OCI-LY7 (cell line): ENCODE results near the gene ZIC2. TPM values are rescaled to one million over a fixed set of nuclear protein-coding genes. Genes with fewer than 3 reads are reported as not detected.

ENCODE experiments used
- BruUV-seq: library from RNA; stranded (reverse); fragments of 400-500 nt; replicated peaks from 2 replicates; lab custom pipeline; 2021; lab: Mats Ljungman, UMichigan
- CTCF ChIA-PET: fragments of 300-600 bp; sonication (Branson Sonifier 250); formaldehyde crosslinking; loops from one replicate; lab custom pipeline; 2022; ENCODE audit warnings: antibody characterized with exemption; ENCODE audit not compliant: unreplicated experiment; lab: Charles Lee
- POLR2A ChIA-PET: fragments of 300-600 bp; sonication (Branson Sonifier 250); formaldehyde crosslinking; loops from one replicate; lab custom pipeline; 2022; ENCODE audit warnings: antibody characterized with exemption; lab: Charles Lee
- DNase-seq: peaks from one replicate; pipeline ENCODE4 v3.0.0-alpha.2; 2015; ENCODE audit warnings: low spot score
- H2AFZ ChIP-seq: fragments of 200-600 bp; sonication (generic), shearing (Covaris generic); 2 replicates; pipeline ENCODE4 v1.6.1; 2014; ENCODE audit warnings: mild to moderate bottlenecking, antibody characterized with exemption, low read length, moderate library complexity
- H3K27ac ChIP-seq: fragments of 200-600 bp; sonication (generic); 2 replicates; pipeline ENCODE4 v1.5.1; 2014; ENCODE audit warnings: mixed run types, low read depth, mild to moderate bottlenecking, moderate library complexity, low read length, inconsistent platforms; ENCODE audit not compliant: poor library complexity, severe bottlenecking
- H3K36me3 ChIP-seq: fragments of 200-600 bp; sonication (generic); 2 replicates; pipeline ENCODE4 v1.6.1; 2014; ENCODE audit warnings: mild to moderate bottlenecking, antibody characterized with exemption, low read length, moderate library complexity, mixed read lengths; ENCODE audit not compliant: insufficient read depth
- H3K4me1 ChIP-seq: fragments of 200-600 bp; sonication (generic); 2 replicates; pipeline ENCODE4 v1.5.1; 2014; ENCODE audit warnings: mild to moderate bottlenecking, low read length; ENCODE audit not compliant: insufficient read depth, poor library complexity, severe bottlenecking
- H3K4me2 ChIP-seq: fragments of 200-600 bp; sonication (generic); 2 replicates; pipeline ENCODE4 v1.6.1; 2014; ENCODE audit warnings: mild to moderate bottlenecking, low read length
- H3K4me3 ChIP-seq: fragments of 200-600 bp; sonication (generic); 2 replicates; pipeline ENCODE4 v1.5.1; 2014; ENCODE audit warnings: mild to moderate bottlenecking, low read depth, low read length; ENCODE audit not compliant: poor library complexity, severe bottlenecking
- H3K79me2 ChIP-seq: fragments of 200-600 bp; sonication (generic); 2 replicates; pipeline ENCODE4 v1.6.1; 2016; ENCODE audit warnings: low read depth, mild to moderate bottlenecking, low read length, moderate library complexity, mixed read lengths; ENCODE audit not compliant: insufficient read depth
- H3K9me2 ChIP-seq: fragments of 200-600 bp; sonication (generic); 2 replicates; pipeline ENCODE4 v1.6.1; 2016; ENCODE audit warnings: mild to moderate bottlenecking, low read length, mixed read lengths; ENCODE audit not compliant: insufficient read depth
- H3K9me3 ChIP-seq: fragments of 200-600 bp; sonication (generic); 2 replicates; pipeline ENCODE4 v1.6.1; 2014; ENCODE audit warnings: mild to moderate bottlenecking, mixed run types, low read length, mixed read lengths
- H4K20me1 ChIP-seq: fragments of 200-600 bp; sonication (generic); 2 replicates; pipeline ENCODE4 v1.6.1; 2014; ENCODE audit warnings: mild to moderate bottlenecking, antibody characterized with exemption, low read length, moderate library complexity, mixed read lengths; ENCODE audit not compliant: insufficient read depth
- CTCF ChIP-seq: fragments of 200-600 bp; sonication (generic); conservative IDR thresholded peaks from 2 replicates; pipeline ENCODE4 v1.5.1; 2014; ENCODE audit warnings: mild to moderate bottlenecking, antibody characterized with exemption, low read length, moderate library complexity, mixed read lengths
- EZH2phosphoT487 ChIP-seq: fragments of 200-600 bp; sonication (generic); IDR thresholded peaks from 2 replicates; pipeline ENCODE4 v1.6.1; 2018; ENCODE audit warnings: low read depth, borderline replicate concordance, mild to moderate bottlenecking, mixed run types, antibody characterized with exemption, low read length, moderate library complexity, mixed read lengths
- intact Hi-C: fragments of 100-400 bp; cut with micrococcal nuclease; formaldehyde crosslinking; loops from one replicate; pipeline ENCODE4 v1.10.0; 2022; ENCODE audit not compliant: unreplicated experiment
- total RNA-seq, 2 experiments: library from RNA; depleted of rRNA in 1 of 2; stranded (reverse); fragments of >200 nt in 1 of 2; shearing (Covaris generic) in 1 of 2; gene quantifications; 2 replicates each; pipeline ENCODE4 v1.2.3, GENCODE V29; 2014 to 2022

The ZIC2 gene
- total RNA-seq, 2 experiments from 2014 or later, result not detected

- Histone ChIP-seq H3K27ac (no peak overlapping the region), H3K4me1 (no peaks in the 10 kb centered on the region), H3K79me2 (no peaks in the 10 kb centered on the region), H4K20me1 (no peaks in the 10 kb centered on the region), H3K9me2 (no peaks in the 10 kb centered on the region), H3K36me3 (no peaks in the 10 kb centered on the region), H3K4me3 (no peak overlapping the region), H2AFZ (no peak overlapping the region), H3K9me3 (no peaks in the 10 kb centered on the region), H3K4me2 (no peak overlapping the region)
- ChIA-PET POLR2A (no interaction called here), CTCF (no interaction called here)
- intact Hi-C loops, result no loop called here
- no TSS peak for BruUV-seq
- no peak for DNase-seq
- TF ChIP-seq EZH2phosphoT487 (no peak), CTCF (no peak)
Observed at GRCh38 chr13:99982731-99983498, 1.3 kb downstream of the ZIC2 start.

GRCh38 chr13:99983499-99984401 is 2.2 kb downstream of the ZIC2 start:
- TF ChIP-seq CTCF (no peak), EZH2phosphoT487 (no peak)
- no peak overlapping the region for H3K4me3 ChIP-seq
- H3K4me2 ChIP-seq, result no peak overlapping the region
- no peak for DNase-seq
- no peaks in the 10 kb centered on the region for H3K79me2 ChIP-seq
- H2AFZ ChIP-seq, result no peak overlapping the region
- no peak overlapping the region for H3K27ac ChIP-seq
- no TSS peak for BruUV-seq
- ChIA-PET POLR2A (no interaction called here), CTCF (no interaction called here)
- no peaks in the 10 kb centered on the region for H4K20me1 ChIP-seq
- no peaks in the 10 kb centered on the region for H3K9me3 ChIP-seq
- no peaks in the 10 kb centered on the region for H3K36me3 ChIP-seq
- intact Hi-C loops, result no loop called here
- no peaks in the 10 kb centered on the region for H3K4me1 ChIP-seq
- H3K9me2 ChIP-seq, result no peaks in the 10 kb centered on the region
